GM12873 (cell line): Measurements from ENCODE around the gene UQCRQ.

Experiments
- TF ChIP-seq, protein P1 (sequence below): IDR thresholded peaks from 2 replicates; pipeline ENCODE4 v1.5.1; 2012; ENCODE audit warnings: low read depth, mild to moderate bottlenecking, moderate library complexity, low read length, control low read depth; ENCODE audit not compliant: insufficient read depth; ENCODE audit errors: missing control alignments

The UQCRQ gene

DNA sequence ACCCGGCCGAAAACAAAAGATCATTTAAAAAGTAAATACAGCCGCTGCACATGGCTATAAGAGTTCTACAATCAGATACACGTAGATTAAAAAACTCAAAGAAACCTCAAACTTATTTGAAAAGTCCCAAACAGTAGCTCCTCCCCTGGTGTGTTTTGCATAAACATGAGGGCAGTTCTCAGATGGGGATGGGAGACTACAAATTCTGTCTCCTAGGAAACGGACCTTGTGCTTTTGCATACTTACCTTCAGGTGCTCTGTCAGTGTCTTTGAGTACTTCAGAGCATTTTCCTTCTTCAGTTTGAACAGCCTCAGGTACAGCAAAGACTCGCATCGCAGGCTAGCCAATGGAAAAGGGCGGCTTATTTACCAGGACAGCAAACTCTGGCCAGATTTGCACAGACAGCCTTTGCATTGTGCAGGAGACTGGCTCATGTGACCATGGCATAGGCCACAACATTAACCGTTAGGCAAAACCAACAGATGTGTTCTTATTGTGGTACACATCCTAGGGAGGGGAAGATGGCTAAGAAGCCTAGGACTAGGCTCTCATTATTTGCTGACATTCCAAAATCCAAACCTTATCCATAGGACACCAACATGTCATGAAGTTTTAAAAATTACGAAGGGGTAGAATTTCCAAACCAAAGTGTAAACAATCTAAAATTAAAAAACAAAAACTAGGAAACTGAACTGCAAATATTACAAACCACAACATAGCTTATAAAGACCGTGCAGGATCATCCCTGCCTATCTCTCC is 19.8 kb downstream of the UQCRQ start:
- TF ChIP-seq, protein P1, sequence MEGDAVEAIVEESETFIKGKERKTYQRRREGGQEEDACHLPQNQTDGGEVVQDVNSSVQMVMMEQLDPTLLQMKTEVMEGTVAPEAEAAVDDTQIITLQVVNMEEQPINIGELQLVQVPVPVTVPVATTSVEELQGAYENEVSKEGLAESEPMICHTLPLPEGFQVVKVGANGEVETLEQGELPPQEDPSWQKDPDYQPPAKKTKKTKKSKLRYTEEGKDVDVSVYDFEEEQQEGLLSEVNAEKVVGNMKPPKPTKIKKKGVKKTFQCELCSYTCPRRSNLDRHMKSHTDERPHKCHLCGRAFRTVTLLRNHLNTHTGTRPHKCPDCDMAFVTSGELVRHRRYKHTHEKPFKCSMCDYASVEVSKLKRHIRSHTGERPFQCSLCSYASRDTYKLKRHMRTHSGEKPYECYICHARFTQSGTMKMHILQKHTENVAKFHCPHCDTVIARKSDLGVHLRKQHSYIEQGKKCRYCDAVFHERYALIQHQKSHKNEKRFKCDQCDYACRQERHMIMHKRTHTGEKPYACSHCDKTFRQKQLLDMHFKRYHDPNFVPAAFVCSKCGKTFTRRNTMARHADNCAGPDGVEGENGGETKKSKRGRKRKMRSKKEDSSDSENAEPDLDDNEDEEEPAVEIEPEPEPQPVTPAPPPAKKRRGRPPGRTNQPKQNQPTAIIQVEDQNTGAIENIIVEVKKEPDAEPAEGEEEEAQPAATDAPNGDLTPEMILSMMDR = no peak

DNA sequence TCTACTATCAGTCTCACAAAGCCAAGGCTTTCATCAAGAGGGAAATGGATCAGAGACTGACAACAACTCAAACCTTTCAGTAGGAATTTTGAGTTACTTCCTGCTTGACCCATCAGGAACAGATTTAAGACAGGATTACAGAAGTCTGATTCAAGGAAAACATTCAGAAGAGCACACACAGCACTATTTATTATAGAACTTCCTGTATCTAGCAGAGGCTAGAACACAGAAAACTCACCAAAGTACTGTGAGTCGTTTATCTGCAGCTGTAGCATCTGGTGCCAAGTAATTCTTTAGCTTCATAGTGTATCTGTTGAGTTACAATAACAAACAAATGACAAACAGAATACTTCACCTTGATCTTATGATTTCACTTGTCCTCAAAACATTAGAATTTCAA is 20.8 kb downstream of the UQCRQ start:
- TF ChIP-seq, protein P1 = no peak

DNA sequence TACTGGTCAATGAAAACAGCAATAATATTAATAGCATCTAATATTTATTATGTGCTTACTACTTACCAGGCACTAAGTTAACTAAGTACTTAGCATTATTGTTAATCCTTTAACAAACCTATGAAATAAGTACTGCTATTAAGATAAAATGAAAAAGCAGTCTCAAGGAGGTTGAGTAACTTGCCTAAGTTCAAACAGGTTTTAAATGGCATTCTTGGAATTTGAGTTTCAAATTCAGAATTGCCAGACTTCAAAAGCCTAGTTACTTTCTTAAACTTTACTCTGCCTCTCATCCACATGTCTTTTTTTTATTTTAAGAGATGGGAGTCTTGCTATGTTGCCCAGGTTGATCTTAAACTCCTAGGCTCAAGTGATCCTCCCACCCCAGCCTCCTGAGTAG is 23.1 kb downstream of the UQCRQ start:
- TF ChIP-seq, protein P1 = no peak

DNA sequence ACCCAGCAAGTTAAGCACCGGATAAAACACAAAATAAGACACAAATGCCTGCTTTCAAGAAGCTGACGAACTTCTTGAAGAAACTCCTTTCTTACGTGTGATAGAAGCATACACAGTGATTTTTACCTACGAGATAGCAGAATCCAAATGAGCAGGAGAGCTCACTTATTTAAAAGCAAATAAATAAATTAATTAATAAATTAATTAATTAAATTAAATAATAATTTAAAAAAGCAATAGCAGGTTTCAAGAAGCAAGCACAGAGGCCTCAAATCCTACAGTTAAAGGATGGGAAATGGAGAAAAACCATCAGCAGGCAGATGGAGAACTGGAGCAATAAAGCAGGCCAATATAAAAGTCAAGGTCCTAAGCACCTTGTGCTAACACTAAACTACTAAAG is 24.4 kb downstream of the UQCRQ start:
- TF ChIP-seq, protein P1 = no peak

DNA sequence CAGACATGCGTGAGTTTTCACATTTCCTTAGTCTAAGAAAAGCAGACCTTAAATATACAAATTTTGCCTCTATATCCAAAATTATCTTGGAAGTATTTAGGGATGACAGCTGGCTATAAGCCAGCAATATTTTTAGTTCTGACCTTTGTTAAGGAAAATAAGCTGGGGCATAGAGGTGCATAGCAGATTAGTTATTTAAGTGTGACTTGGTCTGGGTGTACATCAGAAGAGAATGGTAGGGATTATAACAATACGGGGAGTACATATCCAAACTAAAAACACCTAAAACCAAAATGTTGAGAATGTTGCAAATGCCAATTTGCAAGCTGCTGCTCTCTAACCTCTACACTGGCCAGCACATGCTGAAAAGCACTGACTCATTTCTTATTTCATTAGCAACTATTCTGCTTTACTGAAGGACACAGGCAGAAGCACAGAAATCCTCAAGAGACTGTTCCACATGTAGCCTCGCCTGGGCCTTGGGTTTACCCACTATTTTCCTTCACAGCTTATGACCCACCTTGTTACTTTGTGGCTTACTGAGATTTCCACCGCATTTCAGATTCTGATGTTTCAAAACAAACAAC is 29.4 kb downstream of the UQCRQ start:
- TF ChIP-seq, protein P1 = no peak

DNA sequence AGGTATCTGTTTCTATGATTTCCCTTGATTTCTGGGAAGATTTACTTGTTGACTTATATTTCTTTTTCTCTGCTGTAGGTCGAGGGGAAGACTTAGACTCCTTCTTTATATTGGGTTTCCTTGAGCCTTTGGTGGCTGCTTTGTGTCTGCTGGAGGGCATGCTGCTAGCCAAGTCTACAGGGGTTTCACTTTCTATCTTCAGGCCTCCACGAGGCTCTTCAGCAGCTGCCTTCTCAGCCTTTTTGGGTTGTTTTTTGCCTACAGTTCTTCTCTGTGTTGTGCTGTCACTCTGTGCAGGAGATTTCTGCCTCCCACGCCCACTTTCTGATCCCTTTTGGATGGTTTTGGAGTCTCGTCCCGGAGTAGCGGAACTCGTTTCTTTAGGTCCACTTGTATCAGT is 30.2 kb downstream of the UQCRQ start:
- TF ChIP-seq, protein P1 = no peak

DNA sequence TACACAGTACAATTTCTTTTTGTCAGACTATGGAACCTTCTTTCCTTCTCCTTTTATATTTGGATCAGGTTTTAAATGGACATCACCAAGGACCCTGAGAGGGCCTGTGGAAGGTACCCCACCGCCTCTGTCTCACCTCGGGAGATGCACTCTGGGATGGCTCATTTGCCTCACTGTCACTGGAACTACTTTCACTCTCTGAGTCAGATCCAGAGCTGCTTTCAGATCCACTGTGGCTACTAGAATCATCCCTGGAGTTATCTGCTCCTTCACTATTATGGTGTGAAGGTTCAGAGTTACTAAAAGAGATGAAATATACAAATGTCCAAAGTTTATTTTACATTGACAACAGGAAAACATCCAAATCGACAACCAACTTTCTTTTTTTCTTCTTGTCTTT is 31.7 kb downstream of the UQCRQ start:
- TF ChIP-seq, protein P1 = no peak
